ENCODE data around the gene SH3GL3.

SH3GL3 gene

GRCh38 chr15:83470887-83471286 lies 23.7 kb downstream of the SH3GL3 start:
- DNase-seq: no peak

GRCh38 chr15:83471307-83471866 lies 24.2 kb downstream of the SH3GL3 start:
- no peak for DNase-seq

- DNase-seq: no peak
Measured at GRCh38 chr15:83472151-83472550, 25.0 kb downstream of the SH3GL3 start.

GRCh38 chr15:83472797-83473196 lies 25.7 kb downstream of the SH3GL3 start:
- DNase-seq: no peak

- DNase-seq: no peak
Measured at GRCh38 chr15:83474578-83474977, 27.4 kb downstream of the SH3GL3 start.

GRCh38 chr15:83475551-83475950 lies 28.4 kb downstream of the SH3GL3 start:
- no peak for DNase-seq

GRCh38 chr15:83476066-83476465 lies 28.9 kb downstream of the SH3GL3 start:
- DNase-seq: no peak

GRCh38 chr15:83476708-83477107 lies 29.6 kb downstream of the SH3GL3 start:
- no peak for DNase-seq

GRCh38 chr15:83477172-83477807 lies 30.1 kb downstream of the SH3GL3 start:
- no peak for DNase-seq

- no peak for DNase-seq
Measured at GRCh38 chr15:83477808-83478537, 30.8 kb downstream of the SH3GL3 start.

- DNase-seq: no peak
Measured at GRCh38 chr15:83483612-83484011, 36.5 kb downstream of the SH3GL3 start.

GRCh38 chr15:83484636-83485035 lies 37.5 kb downstream of the SH3GL3 start:
- no peak for DNase-seq

GRCh38 chr15:83486363-83486762 lies 39.2 kb downstream of the SH3GL3 start:
- no peak for DNase-seq

GRCh38 chr15:83487519-83487918 lies 40.4 kb downstream of the SH3GL3 start:
- DNase-seq: no peak

GRCh38 chr15:83489690-83490089 lies 42.5 kb downstream of the SH3GL3 start:
- DNase-seq: no peak

GRCh38 chr15:83491486-83491885 lies 44.3 kb downstream of the SH3GL3 start:
- no peak for DNase-seq

GRCh38 chr15:83496766-83497165 lies 49.6 kb downstream of the SH3GL3 start:
- no peak for DNase-seq

- DNase-seq: no peak
Measured at GRCh38 chr15:83498374-83498773, 51.2 kb downstream of the SH3GL3 start.

- no peak for DNase-seq
Measured at GRCh38 chr15:83498801-83499200, 51.7 kb downstream of the SH3GL3 start.

GRCh38 chr15:83499476-83499875 lies 52.3 kb downstream of the SH3GL3 start:
- no peak for DNase-seq

- no peak for DNase-seq
Measured at GRCh38 chr15:83503595-83504364, 56.6 kb downstream of the SH3GL3 start.

GRCh38 chr15:83504365-83504764 lies 57.2 kb downstream of the SH3GL3 start:
- DNase-seq: no peak

- DNase-seq: no peak
Measured at GRCh38 chr15:83510001-83510400, 62.9 kb downstream of the SH3GL3 start.

- no peak for DNase-seq
Measured at GRCh38 chr15:83512459-83512858, 65.3 kb downstream of the SH3GL3 start.

All from activated CD4-positive, alpha-beta T cell treated with anti-CD3 and anti-CD28 coated beads for 48 hours (primary cell).